HepG2 (cell line): ENCODE data around the gene CAPZA2. TPM values are rescaled to one million over a fixed set of nuclear protein-coding genes. Genes with fewer than 3 reads are reported as not detected.

Experiments used
- ASH2L ChIP-seq: fragments of 300-600, 200-600 bp; sonication (generic); IDR thresholded peaks from 2 replicates; pipeline ENCODE4 v1.7.0; 2017; ENCODE audit warnings: low read depth, mild to moderate bottlenecking, moderate library complexity, mixed read lengths, low read length; ENCODE audit not compliant: insufficient read length
- ATF1 ChIP-seq: IDR thresholded peaks from 2 replicates; pipeline ENCODE4 v1.6.1; 2016; ENCODE audit warnings: mild to moderate bottlenecking, control low read depth
- ATRX ChIP-seq: sonication (generic); formaldehyde crosslinking; IDR thresholded peaks from 2 replicates; pipeline ENCODE4 v1.4.0; 2020; ENCODE audit warnings: missing genetic modification reagents, borderline replicate concordance
- MTERF4 ChIP-seq: sonication (generic); formaldehyde crosslinking; IDR thresholded peaks from 2 replicates; pipeline ENCODE4 v1.8.0; 2023; ENCODE audit warnings: mild to moderate bottlenecking, missing genetic modification reagents
- PHF8 ChIP-seq: sonication (generic); formaldehyde crosslinking; IDR thresholded peaks from 2 replicates; pipeline ENCODE4 v1.5.0; 2020; ENCODE audit warnings: missing genetic modification reagents
- POLR2G ChIP-seq: fragments of 200-400 bp; formaldehyde crosslinking; IDR thresholded peaks from 2 replicates; pipeline ENCODE4 v1.6.1; 2018; ENCODE audit warnings: mild to moderate bottlenecking, low read depth, low read length, moderate library complexity
- TARDBP ChIP-seq: sonication (generic); formaldehyde crosslinking; IDR thresholded peaks from 2 replicates; pipeline ENCODE4 v1.8.0; 2022; ENCODE audit warnings: mild to moderate bottlenecking, missing genetic modification reagents
- TFDP2 ChIP-seq: sonication (generic); formaldehyde crosslinking; IDR thresholded peaks from 2 replicates; pipeline ENCODE4 v1.4.0; 2020; ENCODE audit warnings: missing genetic modification reagents
- ZNF343 ChIP-seq: sonication (generic); formaldehyde crosslinking; IDR thresholded peaks from 2 replicates; pipeline ENCODE4 v1.4.0; 2020; ENCODE audit warnings: mild to moderate bottlenecking, missing genetic modification reagents
- ZNF407 ChIP-seq: sonication (generic); formaldehyde crosslinking; IDR thresholded peaks from one replicate; pipeline ENCODE4 v1.5.1; 2020; ENCODE audit warnings: mild to moderate bottlenecking, missing genetic modification reagents; ENCODE audit errors: not compliant biosample characterization
- polyA plus RNA-seq, 8 experiments: library from polyadenylated mRNA; depleted of rRNA in 3 of 8; stranded (reverse) in 7 of 8; unstranded in 1 of 8; fragments of >200 nt; fragmentation: Illumina TruSeq in 4 of 8; extraction: Trizol in 4 of 8; gene quantifications; 2 replicates each; pipeline versions ENCODE4 v1.2.1 to v1.2.3, GENCODE V29; 2011 to 2016; ENCODE audit warnings: low read depth in 4 of 8, missing spikeins in 1 of 8, mixed read lengths in 1 of 8; ENCODE audit not compliant: insufficient read depth in 1 of 8
- total RNA-seq, 5 experiments: library from RNA; depleted of rRNA; stranded (reverse); fragments of >200 nt; fragmentation: Illumina TruSeq; extraction: Trizol; gene quantifications; 2 replicates each; pipeline ENCODE4 v1.2.3, GENCODE V29; 2016; ENCODE audit warnings: low read depth in 1 of 5
- TF ChIP-seq, protein P1 (sequence below), 2 experiments: sonication (generic) in 1 of 2; formaldehyde crosslinking in 1 of 2; IDR thresholded peaks; 2 replicates each; pipeline versions ENCODE4 v1.6.1 to v1.9.0; 2014 to 2022; ENCODE audit warnings: antibody characterized with exemption in 1 of 2, borderline replicate concordance in 1 of 2, inconsistent platforms in 1 of 2, low read depth in 1 of 2, missing genetic modification reagents in 1 of 2

CAPZA2 gene
- total and polyA plus RNA-seq, 2 of the 13 experiments (the other 11 are each of a cell fraction or from before 2014, with no cell fraction given) = 38.4 to 199 TPM

DNA sequence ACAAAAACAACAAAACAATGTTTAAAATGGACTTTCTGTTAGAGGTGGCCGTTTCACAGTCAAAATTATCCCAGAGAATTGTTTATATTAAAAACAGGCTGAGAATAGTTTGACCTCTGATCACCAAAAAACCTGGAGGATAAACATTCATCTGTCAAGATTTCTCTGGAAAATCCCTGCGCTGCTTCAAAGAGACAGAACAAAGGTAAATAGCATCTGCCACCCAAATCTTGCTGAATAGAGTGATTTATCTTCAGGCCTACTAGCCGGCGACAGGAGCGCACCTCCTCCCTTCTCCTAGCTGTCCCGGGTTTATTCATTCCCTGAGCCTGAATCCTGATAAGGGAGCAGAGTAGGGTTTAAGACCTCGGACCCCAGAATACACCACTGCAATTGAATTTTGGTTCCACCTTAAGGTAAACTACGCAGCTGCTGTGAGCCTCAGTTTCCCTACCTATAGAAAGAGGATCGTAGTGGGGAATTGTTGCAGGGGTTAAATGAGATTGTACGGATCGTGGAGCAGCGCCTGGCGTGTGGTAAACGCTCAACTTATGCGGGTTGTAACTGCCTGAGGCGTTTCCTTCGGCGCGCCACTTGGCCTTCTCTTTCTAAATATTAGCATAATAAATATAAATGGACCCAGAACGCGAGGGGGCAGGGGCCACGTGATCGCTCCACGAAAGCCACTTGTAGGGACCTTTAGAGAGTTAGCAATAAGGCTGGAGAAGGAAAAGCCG, 90.4 kb downstream of the CAPZA2 start (continued):
- TF ChIP-seq TFDP2 (CRISPR knock-in tag) (no peak), ASH2L (peak; percentile 70), PHF8 (peak; percentile 46; the same call in 1 of the 2 replicates), POLR2G (no peak; the same call in 1 of the 2 replicates), ATF1 (CRISPR knock-in tag) (no peak), ZNF343 (CRISPR knock-in tag) (no peak), ATRX (no peak), ZNF407 (CRISPR knock-in tag) (no peak), MTERF4 (CRISPR knock-in tag) (0 out of 2 replicates have a peak, but pooled peaks have one; percentile 9), TARDBP (no peak)
- TF ChIP-seq, protein P1, sequence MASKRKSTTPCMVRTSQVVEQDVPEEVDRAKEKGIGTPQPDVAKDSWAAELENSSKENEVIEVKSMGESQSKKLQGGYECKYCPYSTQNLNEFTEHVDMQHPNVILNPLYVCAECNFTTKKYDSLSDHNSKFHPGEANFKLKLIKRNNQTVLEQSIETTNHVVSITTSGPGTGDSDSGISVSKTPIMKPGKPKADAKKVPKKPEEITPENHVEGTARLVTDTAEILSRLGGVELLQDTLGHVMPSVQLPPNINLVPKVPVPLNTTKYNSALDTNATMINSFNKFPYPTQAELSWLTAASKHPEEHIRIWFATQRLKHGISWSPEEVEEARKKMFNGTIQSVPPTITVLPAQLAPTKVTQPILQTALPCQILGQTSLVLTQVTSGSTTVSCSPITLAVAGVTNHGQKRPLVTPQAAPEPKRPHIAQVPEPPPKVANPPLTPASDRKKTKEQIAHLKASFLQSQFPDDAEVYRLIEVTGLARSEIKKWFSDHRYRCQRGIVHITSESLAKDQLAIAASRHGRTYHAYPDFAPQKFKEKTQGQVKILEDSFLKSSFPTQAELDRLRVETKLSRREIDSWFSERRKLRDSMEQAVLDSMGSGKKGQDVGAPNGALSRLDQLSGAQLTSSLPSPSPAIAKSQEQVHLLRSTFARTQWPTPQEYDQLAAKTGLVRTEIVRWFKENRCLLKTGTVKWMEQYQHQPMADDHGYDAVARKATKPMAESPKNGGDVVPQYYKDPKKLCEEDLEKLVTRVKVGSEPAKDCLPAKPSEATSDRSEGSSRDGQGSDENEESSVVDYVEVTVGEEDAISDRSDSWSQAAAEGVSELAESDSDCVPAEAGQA (IDR thresholded peaks at IDR 0.05; ENCODE audit: low read depth) = no peak
- TF ChIP-seq, protein P1 (CRISPR knock-in tag; IDR thresholded peaks at IDR 0.05; ENCODE audit: borderline replicate concordance) = no peak
